SJCRH30 (cell line): ENCODE measurements around the gene HAUS8. TPM values are rescaled to one million over a fixed set of nuclear protein-coding genes. Genes with fewer than 3 reads are reported as not detected.
"Not testable (repeated sequence)": the region's sequence is repeated elsewhere in the genome, so short reads cannot be mapped to it uniquely, and the experiment has no call there.

Experiments
- DNase-seq, 2 experiments: peaks; one replicate each; pipeline ENCODE4 v3.0.0-alpha.2; 2015 to 2020
- H3K27ac ChIP-seq: fragments of 250-450 bp; sonication (Bioruptor Pico); 2 replicates; pipeline ENCODE4 v1.5.1; 2020; ENCODE audit warnings: mild to moderate bottlenecking, moderate library complexity
- H3K27me3 ChIP-seq: fragments of 250-450 bp; sonication (Bioruptor Pico); 2 replicates; pipeline ENCODE4 v1.5.1; 2020; ENCODE audit warnings: mild to moderate bottlenecking, moderate library complexity
- H3K36me3 ChIP-seq: fragments of 250-450 bp; sonication (Bioruptor Pico); 2 replicates; pipeline ENCODE4 v1.5.1; 2020; ENCODE audit warnings: mild to moderate bottlenecking, moderate library complexity
- H3K4me1 ChIP-seq: fragments of 250-450 bp; sonication (Bioruptor Pico); 2 replicates; pipeline ENCODE4 v1.5.1; 2020; ENCODE audit warnings: mild to moderate bottlenecking, moderate library complexity
- H3K4me3 ChIP-seq: fragments of 250-450 bp; sonication (Bioruptor Pico); 2 replicates; pipeline ENCODE4 v1.5.1; 2020; ENCODE audit warnings: mild to moderate bottlenecking, moderate library complexity
- H3K9me3 ChIP-seq: fragments of 250-450 bp; sonication (Bioruptor Pico); replicated peaks from 2 replicates; pipeline ENCODE4 v1.5.1; 2020; ENCODE audit warnings: mild to moderate bottlenecking, moderate library complexity
- total RNA-seq: library from RNA; depleted of rRNA; stranded (reverse); fragments of >200 nt; shearing (Covaris generic); gene quantifications from 2 replicates; pipeline ENCODE4 v1.2.3, GENCODE V29; 2014; rRNA removed

The HAUS8 gene
- total RNA-seq, 1 experiment from 2014 or later, result 23.9 TPM

DNA sequence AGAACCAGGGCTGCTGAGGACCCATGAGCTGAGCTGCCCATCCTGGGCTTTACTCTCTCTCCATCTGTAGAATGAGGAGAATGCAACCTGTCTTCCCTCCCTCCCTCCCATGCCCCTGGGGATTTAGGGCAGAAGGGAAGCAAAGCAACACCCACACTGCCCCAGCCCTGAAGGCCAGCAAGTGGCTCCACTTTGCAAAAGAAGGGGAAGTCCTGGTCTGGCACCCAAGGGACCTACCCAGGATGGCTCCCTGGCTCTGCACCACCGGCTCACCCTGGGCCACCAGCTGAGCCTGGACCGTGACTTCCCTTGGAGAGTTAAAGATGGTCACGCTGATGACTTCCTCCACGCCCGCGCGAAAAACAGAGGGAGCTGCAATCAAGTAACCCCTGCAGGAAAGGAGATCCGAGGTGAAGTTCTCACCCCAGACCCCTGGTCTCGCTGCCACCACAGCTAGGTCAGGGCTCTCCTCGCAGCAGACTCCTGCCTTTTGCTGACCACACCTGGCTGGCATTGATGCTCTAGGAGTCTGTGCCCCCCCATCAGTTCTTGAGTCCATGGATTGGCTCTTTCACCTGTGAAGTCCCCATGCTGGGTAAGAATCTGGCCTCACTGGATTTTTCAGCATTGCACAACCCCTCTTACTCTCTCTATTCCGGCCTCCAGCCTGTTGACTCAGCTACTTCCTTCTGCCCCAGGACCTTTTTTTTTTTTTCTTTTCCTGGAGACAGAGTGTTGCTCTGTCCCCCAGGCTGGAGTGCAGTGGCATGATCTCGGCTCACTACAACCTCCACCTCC is 53.3 kb downstream of the HAUS8 start:
- no peaks in the 10 kb centered on the region; the same call in 1 of the 2 replicates for H3K9me3 ChIP-seq
- H3K4me1 ChIP-seq, result no peaks in the 10 kb centered on the region
- no peak for DNase-seq
- H3K4me3 ChIP-seq, result no peak overlapping the region
- no peaks in the 10 kb centered on the region for H3K36me3 ChIP-seq
- H3K27ac ChIP-seq, result no peak overlapping the region
- H3K27me3 ChIP-seq, result no peaks in the 10 kb centered on the region

DNA sequence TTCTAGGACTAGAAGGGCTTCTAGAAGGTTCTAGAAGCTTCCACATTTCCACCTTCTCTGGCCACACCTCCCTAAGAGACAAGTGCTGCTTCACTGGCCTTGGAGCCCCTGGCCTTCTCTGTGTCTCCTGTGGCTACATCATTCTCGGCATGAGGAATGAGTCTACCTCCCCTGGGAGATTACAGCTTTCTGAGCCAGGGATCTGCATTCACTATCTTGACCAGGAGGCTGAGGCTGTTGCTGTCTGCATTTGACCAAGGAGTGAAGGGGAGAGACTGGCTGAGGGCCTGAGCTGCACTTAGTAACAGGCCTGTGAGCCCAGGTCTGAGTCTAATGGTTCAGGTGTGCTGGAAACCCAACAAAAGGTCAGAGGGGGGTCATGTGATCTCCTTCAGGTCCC is 53.9 kb downstream of the HAUS8 start:
- Histone ChIP-seq H3K27ac (no peak overlapping the region), H3K9me3 (no peaks in the 10 kb centered on the region; the same call in 1 of the 2 replicates), H3K4me3 (no peak overlapping the region), H3K36me3 (no peaks in the 10 kb centered on the region), H3K27me3 (no peaks in the 10 kb centered on the region), H3K4me1 (no peaks in the 10 kb centered on the region)
- DNase-seq, result no peak

DNA sequence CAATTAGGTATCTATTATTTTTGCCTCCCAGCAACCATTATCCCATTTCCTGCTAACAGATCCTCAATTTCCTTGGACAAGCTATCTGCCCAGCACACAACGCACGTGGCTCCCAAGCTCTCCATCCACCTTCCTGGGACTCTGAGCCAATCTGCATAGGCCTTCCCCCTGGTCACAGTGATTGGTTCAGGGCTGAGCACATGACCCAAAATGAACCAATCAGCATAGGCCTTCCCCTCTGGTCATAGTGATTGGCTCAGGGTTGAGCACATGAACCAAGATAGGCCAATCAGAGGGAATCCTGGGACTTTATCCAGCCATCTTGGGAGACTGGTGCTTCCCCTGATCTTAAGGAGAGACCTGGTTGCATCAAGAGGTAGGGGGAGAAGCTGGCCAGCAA is 54.4 kb downstream of the HAUS8 start:
- no peaks in the 10 kb centered on the region for H3K36me3 ChIP-seq
- peak; percentile 22 to 42 for DNase-seq
- no peaks in the 10 kb centered on the region for H3K4me1 ChIP-seq
- H3K27me3 ChIP-seq, result no peaks in the 10 kb centered on the region
- H3K4me3 ChIP-seq, result no peak overlapping the region
- no peak overlapping the region for H3K27ac ChIP-seq
- no peaks in the 10 kb centered on the region; the same call in 1 of the 2 replicates for H3K9me3 ChIP-seq

DNA sequence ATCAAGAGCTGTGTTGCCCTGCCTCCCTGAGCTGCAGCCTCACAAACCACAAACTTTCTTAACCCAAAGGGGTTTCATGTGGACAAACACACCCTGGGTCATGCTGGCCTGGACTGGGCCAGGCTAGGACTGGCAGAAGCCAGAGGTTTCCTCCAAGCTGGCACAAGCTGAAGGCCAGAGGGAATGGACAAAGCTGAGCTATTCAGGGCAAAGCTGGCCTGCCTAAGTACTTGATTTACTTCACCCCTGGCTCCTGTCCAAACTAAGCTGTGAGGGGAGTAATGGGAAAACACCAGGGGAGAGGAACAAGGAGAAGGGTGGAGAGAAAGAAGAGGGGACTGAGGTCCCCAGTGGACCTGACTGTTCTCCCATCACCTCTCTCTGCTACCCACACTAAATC is 54.9 kb downstream of the HAUS8 start:
- Histone ChIP-seq H3K9me3 (no peaks in the 10 kb centered on the region; the same call in 1 of the 2 replicates), H3K4me3 (no peak overlapping the region), H3K4me1 (no peaks in the 10 kb centered on the region), H3K36me3 (no peaks in the 10 kb centered on the region), H3K27me3 (no peaks in the 10 kb centered on the region), H3K27ac (no peak overlapping the region)
- DNase-seq, result no peak

DNA sequence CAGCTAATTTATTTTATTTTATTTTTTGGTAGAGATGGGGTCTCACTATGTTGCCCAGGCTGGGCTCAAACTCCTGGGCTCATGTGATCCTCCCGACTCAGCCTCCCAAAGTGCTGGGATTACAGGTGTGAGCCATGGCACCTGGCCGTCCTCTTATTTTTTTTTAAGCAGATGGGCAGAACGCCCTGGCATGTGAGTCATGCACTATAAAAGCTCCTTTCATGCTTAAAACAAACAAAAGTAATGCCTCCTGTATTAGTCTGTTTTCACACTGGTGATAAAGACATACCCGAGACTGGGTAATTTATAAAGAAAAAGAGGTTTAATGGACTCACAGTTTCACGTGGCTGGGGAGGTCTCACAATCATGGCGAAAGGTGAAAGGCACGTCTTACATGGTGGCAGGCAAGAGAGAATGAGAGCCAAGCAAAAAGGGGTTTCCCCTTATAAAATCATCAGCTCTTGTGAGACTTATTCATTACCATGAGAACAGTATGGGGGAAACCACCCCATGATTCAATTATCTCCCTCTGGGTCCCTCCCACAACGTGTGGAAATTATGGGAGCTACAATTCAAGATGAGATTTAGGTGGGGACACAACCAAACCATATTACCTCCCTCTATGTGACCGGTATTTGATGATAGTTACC is 60.9 kb downstream of the HAUS8 start:
- H3K27me3 ChIP-seq, H3K4me1 ChIP-seq, H3K9me3 ChIP-seq, H3K27ac ChIP-seq, DNase-seq, H3K4me3 ChIP-seq, H3K36me3 ChIP-seq: not testable (repeated sequence)

DNA sequence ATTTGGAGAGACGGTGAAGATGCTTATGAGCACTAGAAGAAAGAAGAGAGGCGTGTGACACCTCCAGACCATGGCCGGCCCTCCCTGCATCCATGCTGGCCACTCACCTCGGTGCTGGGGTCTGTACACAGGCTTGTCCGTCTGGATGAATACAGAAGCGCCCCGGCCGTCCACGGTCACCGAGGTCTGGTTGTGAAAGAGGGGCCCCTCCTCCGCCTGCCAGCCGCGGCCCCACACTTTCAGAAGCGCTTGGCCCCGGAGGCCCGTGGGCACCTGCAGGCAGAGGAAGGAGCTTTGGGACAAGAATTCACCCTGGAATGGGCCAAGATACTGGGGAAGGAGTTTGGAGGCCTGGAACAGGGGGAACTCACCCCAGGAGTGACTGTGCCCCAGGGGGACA is 63.8 kb downstream of the HAUS8 start:
- Histone ChIP-seq H3K27me3 (0 out of 2 replicates have a peak, but pooled peaks cover 4% of the 10 kb centered on the region), H3K36me3 (no peaks in the 10 kb centered on the region), H3K4me3 (no peak overlapping the region), H3K27ac (no peak overlapping the region), H3K9me3 (0 out of 2 replicates have a peak, but pooled peaks cover 5% of the 10 kb centered on the region), H3K4me1 (no peaks in the 10 kb centered on the region)
- no peak for DNase-seq

GRCh38 chr19:17006579-17006978 is 68.7 kb downstream of the HAUS8 start:
- no peak overlapping the region for H3K4me3 ChIP-seq
- no peaks in the 10 kb centered on the region for H3K4me1 ChIP-seq
- no peak for DNase-seq
- no peaks in the 10 kb centered on the region for H3K36me3 ChIP-seq
- H3K27me3 ChIP-seq, result 0 out of 2 replicates have a peak, but pooled peaks cover 4% of the 10 kb centered on the region
- no peaks in the 10 kb centered on the region for H3K9me3 ChIP-seq
- H3K27ac ChIP-seq, result no peak overlapping the region

- H3K27me3 ChIP-seq, result 0 out of 2 replicates have a peak, but pooled peaks cover 4% of the 10 kb centered on the region
- H3K4me3 ChIP-seq, result no peak overlapping the region
- no peaks in the 10 kb centered on the region for H3K9me3 ChIP-seq
- H3K27ac ChIP-seq, result no peak overlapping the region
- no peak for DNase-seq
- H3K36me3 ChIP-seq, result no peaks in the 10 kb centered on the region
- no peaks in the 10 kb centered on the region for H3K4me1 ChIP-seq
These were observed 70.3 kb downstream of the HAUS8 start for GRCh38 chr19:17005000-17005399.

GRCh38 chr19:17004386-17004785 is 70.9 kb downstream of the HAUS8 start:
- Histone ChIP-seq H3K36me3 (no peaks in the 10 kb centered on the region), H3K4me3 (no peak overlapping the region), H3K27me3 (0 out of 2 replicates have a peak, but pooled peaks cover 4% of the 10 kb centered on the region), H3K9me3 (no peaks in the 10 kb centered on the region), H3K27ac (no peak overlapping the region), H3K4me1 (no peaks in the 10 kb centered on the region)
- DNase-seq, result no peak

DNA sequence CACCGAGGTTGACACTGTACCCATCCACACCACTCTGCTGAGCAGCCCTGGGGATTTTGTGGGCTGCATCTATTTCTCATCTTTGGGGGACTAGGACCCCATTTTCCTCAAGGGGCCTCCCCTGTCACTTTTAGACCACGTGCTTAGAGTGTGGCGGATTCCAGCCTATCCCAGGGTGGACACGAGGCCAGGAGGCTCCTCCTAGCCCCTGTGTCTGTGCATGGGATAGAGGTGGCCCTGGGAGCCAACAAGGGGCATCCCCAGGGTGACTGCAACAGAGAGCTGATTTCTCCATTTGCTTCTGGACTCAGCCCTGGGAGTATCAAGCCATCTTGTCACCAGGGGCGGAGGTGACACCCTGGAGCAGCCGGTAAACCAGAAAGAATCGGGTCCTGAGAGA is 72.8 kb downstream of the HAUS8 start:
- Histone ChIP-seq H3K36me3 (no peaks in the 10 kb centered on the region), H3K27me3 (no peaks in the 10 kb centered on the region), H3K4me3 (no peak overlapping the region), H3K4me1 (no peaks in the 10 kb centered on the region), H3K9me3 (no peaks in the 10 kb centered on the region; the same call in 1 of the 2 replicates), H3K27ac (no peak overlapping the region)
- DNase-seq, result no peak

- no peak for DNase-seq
- Histone ChIP-seq H3K27ac (no peak overlapping the region), H3K4me1 (no peaks in the 10 kb centered on the region), H3K27me3 (no peaks in the 10 kb centered on the region), H3K4me3 (no peak overlapping the region), H3K36me3 (no peaks in the 10 kb centered on the region), H3K9me3 (no peaks in the 10 kb centered on the region; the same call in 1 of the 2 replicates)
These were observed 73.6 kb downstream of the HAUS8 start for GRCh38 chr19:17001603-17002183.

Other genes starting within 250 kb of the HAUS8 start
- 35.7 and 36.0 TPM in 2 replicates for gene SIN3B, start 246.1 kb downstream of the HAUS8 start, total RNA-seq
- gene F2RL3, start 186.5 kb downstream of the HAUS8 start, total RNA-seq, result 0.20 and 0.47 TPM in 2 replicates
- 0.08 and 0.34 TPM in 2 replicates for gene CPAMD8, start 48.6 kb downstream of the HAUS8 start, total RNA-seq
- 47.7 and 48.4 TPM in 2 replicates for gene MYO9B, start 325 bp upstream of the HAUS8 start, total RNA-seq
- gene USE1, start 139.9 kb upstream of the HAUS8 start, total RNA-seq, result 9.9 and 11.0 TPM in 2 replicates
- 5.1 and 5.3 TPM in 2 replicates for gene OCEL1, start 150.8 kb upstream of the HAUS8 start, total RNA-seq
- 41.0 and 42.0 TPM in 2 replicates for gene NR2F6, start 170.5 kb upstream of the HAUS8 start, total RNA-seq
- gene USHBP1, start 189.3 kb upstream of the HAUS8 start, total RNA-seq, result 0.04 TPM in 1 of 2 replicates, not detected in the other
- gene BABAM1, start 192.0 kb upstream of the HAUS8 start, total RNA-seq, result 96.0 and 98.5 TPM in 2 replicates
- gene ANKLE1, start 206.4 kb upstream of the HAUS8 start, total RNA-seq, result 0.49 and 0.66 TPM in 2 replicates
- 26.4 and 27.2 TPM in 2 replicates for gene ABHD8, start 228.0 kb upstream of the HAUS8 start, total RNA-seq
- 68.5 and 69.0 TPM in 2 replicates for gene MRPL34, start 230.4 kb upstream of the HAUS8 start, total RNA-seq
- 34.2 and 37.5 TPM in 2 replicates for gene DDA1, start 234.1 kb upstream of the HAUS8 start, total RNA-seq